Effector memory CD4-positive, alpha-beta T cell (primary cell): ENCODE results near the gene WDR83.

Experiments
- DNase-seq, 3 donors: peaks; one replicate each; pipeline ENCODE4 v3.0.0-alpha.2; 2020
- H3K27ac ChIP-seq: 2 replicates; pipeline ENCODE4 v1.7.0; 2013; ENCODE audit warnings: mild to moderate bottlenecking, low read length, moderate library complexity; ENCODE audit not compliant: insufficient read depth, poor library complexity, severe bottlenecking
- H3K27me3 ChIP-seq: replicated peaks from 2 replicates; pipeline ENCODE4 v1.7.0; 2013; ENCODE audit warnings: mild to moderate bottlenecking, low read length; ENCODE audit not compliant: insufficient read depth, control insufficient read depth, poor library complexity, severe bottlenecking
- H3K36me3 ChIP-seq: 2 replicates; pipeline ENCODE4 v1.7.0; 2013; ENCODE audit warnings: mild to moderate bottlenecking, low read length, moderate library complexity; ENCODE audit not compliant: control insufficient read depth, insufficient read depth
- H3K4me1 ChIP-seq: 2 replicates; pipeline ENCODE4 v1.7.0; 2013; ENCODE audit warnings: low read length, mild to moderate bottlenecking; ENCODE audit not compliant: control insufficient read depth, insufficient read depth, poor library complexity, severe bottlenecking
- H3K4me3 ChIP-seq: 2 replicates; pipeline ENCODE4 v1.7.0; 2013; ENCODE audit warnings: low read length, low read depth, mild to moderate bottlenecking; ENCODE audit not compliant: insufficient read depth, poor library complexity, severe bottlenecking
- H3K9me3 ChIP-seq: 2 replicates; pipeline ENCODE4 v1.7.0; 2013; ENCODE audit warnings: mild to moderate bottlenecking, low read length, moderate library complexity; ENCODE audit not compliant: control insufficient read depth

The WDR83 gene

GRCh38 chr19:12722566-12723380, 56.2 kb downstream of the WDR83 start:
- peak; percentile 91 to 95 (median 91) for DNase-seq
- no peaks in the 10 kb centered on the region for H3K27me3 ChIP-seq
- peaks cover 19% of the 10 kb centered on the region for H3K4me1 ChIP-seq
- no peaks in the 10 kb centered on the region for H3K9me3 ChIP-seq
- H3K36me3 ChIP-seq: peaks cover 6% of the 10 kb centered on the region
- H3K4me3 ChIP-seq: peak overlapping the region; percentile 55
- H3K27ac ChIP-seq: peak overlapping the region; percentile 75

GRCh38 chr19:12723381-12723640, 56.7 kb downstream of the WDR83 start:
- DNase-seq: no peak
- peak overlapping the region; percentile 62 for H3K27ac ChIP-seq
- H3K9me3 ChIP-seq: no peaks in the 10 kb centered on the region
- peak overlapping the region; percentile 55 for H3K4me3 ChIP-seq
- peaks cover 10% of the 10 kb centered on the region for H3K36me3 ChIP-seq
- peaks cover 19% of the 10 kb centered on the region for H3K4me1 ChIP-seq
- no peaks in the 10 kb centered on the region for H3K27me3 ChIP-seq

- Histone ChIP-seq H3K27me3 (no peaks in the 10 kb centered on the region), H3K4me3 (peak within 1 kb of the TSS; percentile 55), H3K4me1 (peaks cover 19% of the 10 kb centered on the region), H3K36me3 (peaks cover 10% of the 10 kb centered on the region), H3K9me3 (no peaks in the 10 kb centered on the region), H3K27ac (peak within 1 kb of the TSS; percentile 75)
- DNase-seq: peak in 2 of 3 donors; percentile 26 to 38
Measured at GRCh38 chr19:12723641-12724426, 57.2 kb downstream of the WDR83 start, which contains the start of gene TNPO2. TNPO2 (minus strand) TSS chr19:12723932; CDS start chr19:12720977, 2,955 bp downstream.
